Gastrocnemius medialis (tissue), 4 donors: ENCODE data around the gene PTPRQ. TPM values are rescaled to one million over a fixed set of nuclear protein-coding genes. Genes with fewer than 3 reads are reported as not detected.

Experiments
- ATAC-seq, 2 donors: fragments of 150-250 bp; one replicate each; pipeline ENCODE4 v1.9.1; 2016
- DNase-seq, 2 donors: peaks; one replicate each; pipeline ENCODE4 v3.0.0-alpha.2; 2019
- H3K27ac ChIP-seq, 4 donors: fragments of 200-600 bp; sonication (generic); 1 replicate in 1 of 4; 2 replicates in 3 of 4; pipeline ENCODE4 v1.5.1; 2016 to 2018; ENCODE audit warnings: mild to moderate bottlenecking in 2 of 4, moderate library complexity in 1 of 4
- H3K27me3 ChIP-seq, 3 donors: fragments of 200-600 bp; sonication (generic) in 2 of 3; 1 replicate in 1 of 3; 2 replicates in 2 of 3; pipeline versions ENCODE4 v1.5.1 to v1.6.0; 2016 to 2019; ENCODE audit warnings: mild to moderate bottlenecking in 1 of 3, moderate library complexity in 1 of 3
- H3K36me3 ChIP-seq, 2 donors: fragments of 200-600 bp; sonication (generic) in 1 of 2; one replicate each; pipeline ENCODE4 v1.5.1; 2017 to 2018
- H3K4me1 ChIP-seq, 2 donors: fragments of 200-600 bp; sonication (generic) in 1 of 2; one replicate each; pipeline ENCODE4 v1.5.1; 2016 to 2017; ENCODE audit warnings: mild to moderate bottlenecking in 2 of 2
- H3K4me3 ChIP-seq, 4 donors: fragments of 200-600 bp; sonication (generic) in 3 of 4; 1 replicate in 1 of 4; 2 replicates in 3 of 4; pipeline ENCODE4 v1.5.1; 2016 to 2019; ENCODE audit warnings: mild to moderate bottlenecking in 2 of 4
- H3K9me3 ChIP-seq, 3 donors: fragments of 200-600 bp; sonication (generic) in 2 of 3; 1 replicate in 1 of 3; 2 replicates in 2 of 3; pipeline ENCODE4 v1.5.1; 2016 to 2019
- POLR2A ChIP-seq, 2 donors: fragments of 450-650 bp; IDR thresholded peaks; one replicate each; pipeline ENCODE4 v1.6.1; 2017; ENCODE audit warnings: antibody characterized with exemption in 2 of 2, mild to moderate bottlenecking in 2 of 2, moderate library complexity in 2 of 2
- in situ Hi-C, 4 donors: fragments of 200-750 bp; cut with MboI; loops; one replicate each; pipeline versions ENCODE4 v1.15.0 to v1.8.0; 2017; ENCODE audit warnings: low sequenced_read_pairs in 4 of 4
- intact Hi-C: fragments of 100-400 bp; cut with DNase I; formaldehyde crosslinking; loops from one replicate; pipeline ENCODE4 v1.15.1; 2023; ENCODE audit warnings: low total_unique reads
- total RNA-seq, 4 donors: library from RNA; depleted of rRNA; stranded (reverse); fragments of >200 nt; gene quantifications; one replicate each; pipeline versions ENCODE4 v1.1.0 to v1.2.3, GENCODE V29; 2016
- TF ChIP-seq, protein P1 (sequence below), 5 experiments: fragments of 450-650 bp in 3 of 5; fragments of 200-600 bp in 2 of 5; sonication (generic) in 2 of 5; IDR thresholded peaks in 4 of 5; conservative IDR thresholded peaks in 1 of 5; 1 replicate in 4 of 5; 2 replicates in 1 of 5; pipeline ENCODE4 v1.5.1; 2016 to 2019; ENCODE audit warnings: antibody characterized with exemption in 5 of 5, mild to moderate bottlenecking in 3 of 5, moderate library complexity in 3 of 5

The PTPRQ gene
- total RNA-seq, 4 donors from 2014 or later: 0.02 to 0.91 (median 0.46) TPM; not detected in 1

DNA sequence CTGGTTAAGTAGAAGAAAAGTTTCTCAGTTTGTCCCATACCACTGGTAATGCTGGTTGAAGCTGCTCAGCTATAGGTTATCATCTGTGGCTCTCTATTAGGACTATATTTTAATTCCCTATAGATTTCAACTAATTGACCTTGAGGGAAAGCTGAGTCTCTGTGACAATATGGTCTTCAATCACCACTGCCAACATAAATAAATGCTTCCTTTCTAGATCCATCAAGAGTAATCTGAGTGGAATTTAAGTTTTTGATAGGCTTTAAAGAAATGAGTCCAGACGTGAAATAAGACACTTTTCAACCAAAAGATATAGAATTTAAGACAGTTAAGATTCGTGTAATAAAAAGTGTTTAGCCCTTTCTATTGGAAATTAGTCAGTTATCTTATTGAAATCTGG lies 199.9 kb downstream of the PTPRQ start:
- no peaks in the 10 kb centered on the region for H3K9me3 ChIP-seq
- no peak for ATAC-seq
- no peaks in the 10 kb centered on the region for H3K27me3 ChIP-seq
- H3K4me1 ChIP-seq: peaks cover 4 to 5% of the 10 kb centered on the region in 2 donors
- in situ Hi-C loops (no loop called here), intact Hi-C loops (no loop called here)
- no peaks in the 10 kb centered on the region for H3K36me3 ChIP-seq
- H3K27ac ChIP-seq: no peak overlapping the region
- no peak for DNase-seq
- TF ChIP-seq, protein P1, sequence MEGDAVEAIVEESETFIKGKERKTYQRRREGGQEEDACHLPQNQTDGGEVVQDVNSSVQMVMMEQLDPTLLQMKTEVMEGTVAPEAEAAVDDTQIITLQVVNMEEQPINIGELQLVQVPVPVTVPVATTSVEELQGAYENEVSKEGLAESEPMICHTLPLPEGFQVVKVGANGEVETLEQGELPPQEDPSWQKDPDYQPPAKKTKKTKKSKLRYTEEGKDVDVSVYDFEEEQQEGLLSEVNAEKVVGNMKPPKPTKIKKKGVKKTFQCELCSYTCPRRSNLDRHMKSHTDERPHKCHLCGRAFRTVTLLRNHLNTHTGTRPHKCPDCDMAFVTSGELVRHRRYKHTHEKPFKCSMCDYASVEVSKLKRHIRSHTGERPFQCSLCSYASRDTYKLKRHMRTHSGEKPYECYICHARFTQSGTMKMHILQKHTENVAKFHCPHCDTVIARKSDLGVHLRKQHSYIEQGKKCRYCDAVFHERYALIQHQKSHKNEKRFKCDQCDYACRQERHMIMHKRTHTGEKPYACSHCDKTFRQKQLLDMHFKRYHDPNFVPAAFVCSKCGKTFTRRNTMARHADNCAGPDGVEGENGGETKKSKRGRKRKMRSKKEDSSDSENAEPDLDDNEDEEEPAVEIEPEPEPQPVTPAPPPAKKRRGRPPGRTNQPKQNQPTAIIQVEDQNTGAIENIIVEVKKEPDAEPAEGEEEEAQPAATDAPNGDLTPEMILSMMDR (IDR thresholded peaks at IDR 0.05 in 4 of 5, conservative IDR thresholded peaks at IDR 0.05 in 1 of 5): no peak
- TF ChIP-seq POLR2A (IDR thresholded peaks at IDR 0.05): no peak
- no peak overlapping the region for H3K4me3 ChIP-seq

DNA sequence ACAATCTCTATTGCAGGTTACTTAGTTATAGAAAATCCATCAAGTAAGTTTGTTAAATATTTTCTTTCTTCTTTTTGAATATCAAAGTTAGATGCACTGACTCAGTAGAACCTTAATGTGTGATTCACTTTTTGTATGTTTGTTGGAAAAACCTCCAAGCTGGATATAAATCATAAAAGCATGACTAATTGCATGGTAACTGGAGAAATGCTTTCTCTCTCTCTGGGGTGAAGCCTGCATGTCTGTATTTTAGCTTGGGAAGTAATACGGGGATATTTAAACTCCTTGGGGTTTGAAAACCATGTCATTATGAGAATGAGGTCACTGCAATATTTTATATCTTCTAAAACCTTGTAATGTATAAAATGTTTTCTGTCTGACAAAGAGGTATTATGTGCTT lies 204.8 kb downstream of the PTPRQ start:
- intact Hi-C loops (no loop called here), in situ Hi-C loops (no loop called here)
- Histone ChIP-seq H3K36me3 (no peaks in the 10 kb centered on the region), H3K9me3 (no peaks in the 10 kb centered on the region), H3K4me1 (peaks cover 7 to 13% of the 10 kb centered on the region in 2 donors), H3K4me3 (no peak overlapping the region), H3K27me3 (no peaks in the 10 kb centered on the region), H3K27ac (no peak overlapping the region)
- ATAC-seq (no peak), DNase-seq (no peak)
- TF ChIP-seq, protein P1 (IDR thresholded peaks at IDR 0.05 in 4 of 5, conservative IDR thresholded peaks at IDR 0.05 in 1 of 5): no peak
- TF ChIP-seq POLR2A (IDR thresholded peaks at IDR 0.05): no peak

DNA sequence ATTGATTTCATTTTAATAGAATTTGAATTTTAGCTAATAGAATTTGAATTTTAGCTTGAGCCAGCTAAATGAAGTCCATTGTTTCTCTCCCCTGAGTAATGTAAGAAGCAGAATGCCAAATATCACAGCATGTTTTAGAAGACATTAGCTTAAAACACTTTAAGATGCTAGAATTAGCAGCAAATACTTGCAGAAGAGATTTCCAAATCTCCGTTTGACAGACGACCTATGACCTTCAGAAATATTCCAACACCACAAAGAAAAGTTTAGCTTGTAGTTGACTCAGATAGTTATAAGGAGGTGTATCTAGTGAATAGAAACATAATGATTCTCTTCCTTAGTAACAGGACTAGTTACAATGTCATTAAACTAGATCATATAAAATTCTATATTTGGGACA lies 211.7 kb downstream of the PTPRQ start:
- in situ Hi-C loops: no loop called here
- H3K36me3 ChIP-seq: no peaks in the 10 kb centered on the region
- H3K9me3 ChIP-seq: no peaks in the 10 kb centered on the region
- DNase-seq: no peak
- peaks cover 0 to 7% of the 10 kb centered on the region in 2 donors for H3K4me1 ChIP-seq
- no peaks in the 10 kb centered on the region for H3K27me3 ChIP-seq
- ATAC-seq: no peak
- intact Hi-C loops: no loop called here
- H3K27ac ChIP-seq: no peak overlapping the region
- no peak overlapping the region for H3K4me3 ChIP-seq
- TF ChIP-seq, protein P1 (IDR thresholded peaks at IDR 0.05 in 4 of 5, conservative IDR thresholded peaks at IDR 0.05 in 1 of 5): no peak
- TF ChIP-seq POLR2A (IDR thresholded peaks at IDR 0.05): no peak

DNA sequence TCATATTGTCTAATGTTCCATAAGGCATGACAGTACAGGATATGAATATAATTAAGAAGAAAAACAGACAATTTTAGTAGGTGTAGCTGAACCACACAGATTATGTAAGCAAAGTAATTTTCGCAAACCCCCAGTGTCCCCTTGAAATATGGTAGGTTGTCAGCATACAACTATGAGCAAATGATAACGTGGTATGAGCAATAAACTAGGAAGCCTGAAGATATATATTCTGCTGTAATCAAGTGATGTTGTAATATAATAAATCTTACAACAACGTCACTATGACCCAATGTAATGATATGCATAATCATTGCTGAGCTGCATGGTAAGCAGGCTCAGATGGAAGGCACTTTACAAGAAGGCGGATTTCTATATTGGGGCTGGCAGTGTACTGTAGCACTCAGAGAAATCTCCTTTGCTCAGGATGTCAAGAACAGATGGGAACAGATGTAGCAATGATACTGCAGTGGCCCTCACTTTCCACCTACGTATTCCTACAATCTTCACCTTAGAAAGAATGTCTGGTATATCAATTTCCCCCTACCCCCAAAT lies 215.6 kb downstream of the PTPRQ start:
- H3K4me3 ChIP-seq: no peak overlapping the region
- intact Hi-C loops (no loop called here), in situ Hi-C loops (no loop called here)
- H3K27ac ChIP-seq: no peak overlapping the region
- TF ChIP-seq POLR2A (IDR thresholded peaks at IDR 0.05): no peak
- TF ChIP-seq, protein P1 (IDR thresholded peaks at IDR 0.05 in 4 of 5, conservative IDR thresholded peaks at IDR 0.05 in 1 of 5): no peak
- DNase-seq: no peak
- H3K9me3 ChIP-seq: no peaks in the 10 kb centered on the region
- no peaks in the 10 kb centered on the region for H3K27me3 ChIP-seq
- peak in 1 of 2 donors; percentile 66 for ATAC-seq
- peaks cover 9 to 14% of the 10 kb centered on the region in 2 donors for H3K4me1 ChIP-seq
- H3K36me3 ChIP-seq: no peaks in the 10 kb centered on the region

DNA sequence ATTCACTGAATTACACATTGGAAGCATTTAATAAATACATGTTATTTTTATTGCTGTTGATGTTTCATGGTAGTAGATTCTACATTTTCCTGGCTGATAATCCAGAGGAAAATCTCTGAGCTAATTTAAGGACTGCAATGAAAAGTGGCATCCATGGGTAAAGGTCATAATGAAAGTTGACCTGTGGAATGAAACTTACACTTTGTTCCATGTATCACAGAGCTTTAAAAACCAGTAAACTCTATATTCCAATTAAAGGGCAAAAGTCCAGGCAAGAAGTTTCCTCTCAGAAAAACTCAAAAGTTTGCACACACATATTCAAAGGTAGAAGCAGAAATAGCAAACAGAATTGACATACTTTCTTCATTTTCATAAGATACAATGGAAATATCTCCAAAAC lies 218.6 kb downstream of the PTPRQ start:
- Histone ChIP-seq H3K36me3 (no peaks in the 10 kb centered on the region), H3K9me3 (no peaks in the 10 kb centered on the region), H3K4me1 (peaks cover 13 to 15% of the 10 kb centered on the region in 2 donors), H3K27me3 (no peaks in the 10 kb centered on the region), H3K27ac (no peak overlapping the region), H3K4me3 (no peak overlapping the region)
- TF ChIP-seq, protein P1 (IDR thresholded peaks at IDR 0.05 in 4 of 5, conservative IDR thresholded peaks at IDR 0.05 in 1 of 5): no peak
- TF ChIP-seq POLR2A (IDR thresholded peaks at IDR 0.05): no peak
- ATAC-seq (no peak), DNase-seq (no peak)
- intact Hi-C loops: no loop called here
- in situ Hi-C loops: no loop called here
